ENCODE results near the gene ACTN2. TPM values are rescaled to one million over a fixed set of nuclear protein-coding genes. Genes with fewer than 3 reads are reported as not detected.
"Not testable (repeated sequence)": the region's sequence is repeated elsewhere in the genome, so short reads cannot be mapped to it uniquely, and the experiment has no call there.

ACTN2 gene
- total RNA-seq, 1 experiment from 2014 or later, result 0.49 TPM

- intact Hi-C loops (cut with micrococcal nuclease; ENCODE audit: unreplicated experiment), result no loop called here
- H3K27me3 ChIP-seq (ENCODE audit: control insufficient read depth, insufficient read depth, low read length), result no peaks in the 10 kb centered on the region
- ATAC-seq (no peak), DNase-seq (ENCODE audit: low read depth, low spot score) (no peak)
- in situ Hi-C loops (cut with HindIII; ENCODE audit: low pct_unique_long_range_greater_than_20kb, low sequenced_read_pairs), result no loop called here
- H3K4me3 ChIP-seq (ENCODE audit: low read depth in 2 of 2, low read length in 2 of 2), result no peak overlapping the region
- H3K36me3 ChIP-seq (ENCODE audit: control insufficient read depth, insufficient read depth, low read length), result no peaks in the 10 kb centered on the region
- ChIA-PET CTCF (no interaction called here), POLR2A (no interaction called here)
- TF ChIP-seq TCF7L2 (IDR thresholded peaks at IDR 0.05; ENCODE audit: low read depth, low read length) (no peak), CTCF (IDR thresholded peaks at IDR 0.05) (no peak), POLR2AphosphoS5 (IDR thresholded peaks at IDR 0.05; ENCODE audit: low read depth, low read length) (no peak), SIN3A (IDR thresholded peaks at IDR 0.05; ENCODE audit: borderline replicate concordance, insufficient read depth, low read depth, low read length) (no peak)
- TF ChIP-seq, protein P1, sequence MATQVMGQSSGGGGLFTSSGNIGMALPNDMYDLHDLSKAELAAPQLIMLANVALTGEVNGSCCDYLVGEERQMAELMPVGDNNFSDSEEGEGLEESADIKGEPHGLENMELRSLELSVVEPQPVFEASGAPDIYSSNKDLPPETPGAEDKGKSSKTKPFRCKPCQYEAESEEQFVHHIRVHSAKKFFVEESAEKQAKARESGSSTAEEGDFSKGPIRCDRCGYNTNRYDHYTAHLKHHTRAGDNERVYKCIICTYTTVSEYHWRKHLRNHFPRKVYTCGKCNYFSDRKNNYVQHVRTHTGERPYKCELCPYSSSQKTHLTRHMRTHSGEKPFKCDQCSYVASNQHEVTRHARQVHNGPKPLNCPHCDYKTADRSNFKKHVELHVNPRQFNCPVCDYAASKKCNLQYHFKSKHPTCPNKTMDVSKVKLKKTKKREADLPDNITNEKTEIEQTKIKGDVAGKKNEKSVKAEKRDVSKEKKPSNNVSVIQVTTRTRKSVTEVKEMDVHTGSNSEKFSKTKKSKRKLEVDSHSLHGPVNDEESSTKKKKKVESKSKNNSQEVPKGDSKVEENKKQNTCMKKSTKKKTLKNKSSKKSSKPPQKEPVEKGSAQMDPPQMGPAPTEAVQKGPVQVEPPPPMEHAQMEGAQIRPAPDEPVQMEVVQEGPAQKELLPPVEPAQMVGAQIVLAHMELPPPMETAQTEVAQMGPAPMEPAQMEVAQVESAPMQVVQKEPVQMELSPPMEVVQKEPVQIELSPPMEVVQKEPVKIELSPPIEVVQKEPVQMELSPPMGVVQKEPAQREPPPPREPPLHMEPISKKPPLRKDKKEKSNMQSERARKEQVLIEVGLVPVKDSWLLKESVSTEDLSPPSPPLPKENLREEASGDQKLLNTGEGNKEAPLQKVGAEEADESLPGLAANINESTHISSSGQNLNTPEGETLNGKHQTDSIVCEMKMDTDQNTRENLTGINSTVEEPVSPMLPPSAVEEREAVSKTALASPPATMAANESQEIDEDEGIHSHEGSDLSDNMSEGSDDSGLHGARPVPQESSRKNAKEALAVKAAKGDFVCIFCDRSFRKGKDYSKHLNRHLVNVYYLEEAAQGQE (IDR thresholded peaks at IDR 0.05; ENCODE audit: insufficient read depth in 1 of 2, low read depth in 2 of 2, low read length in 1 of 2), result no peak
- H3K27ac ChIP-seq (ENCODE audit: low read length), result no peak overlapping the region
- no peaks in the 10 kb centered on the region for H3K9me3 ChIP-seq (ENCODE audit: control insufficient read depth, insufficient read depth, low read depth, low read length)
- no peaks in the 10 kb centered on the region for H3K4me1 ChIP-seq (ENCODE audit: control insufficient read depth, insufficient read depth, low read length)
- no TSS peak for BruUV-seq (replicated peaks)
These were observed 26.3 kb upstream of the ACTN2 start for GRCh38 chr1:236659792-236660587.

GRCh38 chr1:236663934-236664333 lies 22.4 kb upstream of the ACTN2 start:
- DNase-seq (ENCODE audit: low read depth, low spot score) (no peak), ATAC-seq (peak; percentile 53)
- no TSS peak for BruUV-seq (replicated peaks)
- in situ Hi-C loops (cut with HindIII; ENCODE audit: low pct_unique_long_range_greater_than_20kb, low sequenced_read_pairs), result no loop called here
- Histone ChIP-seq H3K36me3 (ENCODE audit: control insufficient read depth, insufficient read depth, low read length) (no peaks in the 10 kb centered on the region), H3K4me3 (ENCODE audit: low read depth in 2 of 2, low read length in 2 of 2) (no peak overlapping the region), H3K9me3 (ENCODE audit: control insufficient read depth, insufficient read depth, low read depth, low read length) (no peaks in the 10 kb centered on the region), H3K27me3 (ENCODE audit: control insufficient read depth, insufficient read depth, low read length) (no peaks in the 10 kb centered on the region), H3K27ac (ENCODE audit: low read length) (no peak overlapping the region), H3K4me1 (ENCODE audit: control insufficient read depth, insufficient read depth, low read length) (no peaks in the 10 kb centered on the region)
- TF ChIP-seq SIN3A (IDR thresholded peaks at IDR 0.05; ENCODE audit: borderline replicate concordance, insufficient read depth, low read depth, low read length), result no peak
- TF ChIP-seq POLR2AphosphoS5 (IDR thresholded peaks at IDR 0.05; ENCODE audit: low read depth, low read length), result no peak
- no peak for TF ChIP-seq CTCF (IDR thresholded peaks at IDR 0.05)
- TF ChIP-seq TCF7L2 (IDR thresholded peaks at IDR 0.05; ENCODE audit: low read depth, low read length), result no peak
- TF ChIP-seq, protein P1 (IDR thresholded peaks at IDR 0.05; ENCODE audit: insufficient read depth in 1 of 2, low read depth in 2 of 2, low read length in 1 of 2), result no peak
- ChIA-PET POLR2A (interaction anchor here (0.6 kb wide), 1 partner anchor 52 kb away, joined by 3 read pairs; no protein-coding TSS in a partner anchor), CTCF (no interaction called here)
- intact Hi-C loops (cut with micrococcal nuclease; ENCODE audit: unreplicated experiment), result no loop called here

DNA sequence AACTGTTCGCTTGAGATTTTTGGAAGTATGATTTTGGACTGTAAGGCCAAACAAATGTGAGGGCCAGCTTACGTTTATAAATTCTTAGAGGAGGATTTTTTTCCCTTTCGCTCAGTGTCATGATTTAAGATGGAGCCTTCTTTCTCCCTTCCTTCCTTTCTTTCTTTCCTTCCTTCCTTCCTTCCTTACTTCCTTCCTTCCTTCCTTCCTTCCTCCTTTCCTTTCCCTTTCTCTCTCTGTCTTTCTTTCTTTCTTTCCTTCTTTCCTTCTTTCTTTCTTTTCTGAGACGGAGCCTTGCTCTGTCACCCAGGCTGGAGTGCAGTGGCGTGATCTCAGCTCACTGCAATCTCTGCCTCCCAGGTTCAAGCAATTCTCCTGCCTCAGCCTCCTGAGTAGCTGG lies 17.4 kb upstream of the ACTN2 start:
- in situ Hi-C loops (cut with HindIII; ENCODE audit: low pct_unique_long_range_greater_than_20kb, low sequenced_read_pairs); H3K4me3 ChIP-seq (ENCODE audit: low read depth in 2 of 2, low read length in 2 of 2); CTCF ChIA-PET; H3K27me3 ChIP-seq (ENCODE audit: control insufficient read depth, insufficient read depth, low read length); ATAC-seq; intact Hi-C loops (cut with micrococcal nuclease; ENCODE audit: unreplicated experiment); H3K36me3 ChIP-seq (ENCODE audit: control insufficient read depth, insufficient read depth, low read length); H3K27ac ChIP-seq (ENCODE audit: low read length); DNase-seq (ENCODE audit: low read depth, low spot score); H3K9me3 ChIP-seq (ENCODE audit: control insufficient read depth, insufficient read depth, low read depth, low read length); BruUV-seq (replicated peaks); POLR2A ChIA-PET; H3K4me1 ChIP-seq (ENCODE audit: control insufficient read depth, insufficient read depth, low read length): not testable (repeated sequence)
